Endometrium (tissue), 2 donors: ENCODE data around the gene RPL7A.
"Not testable (repeated sequence)": the region's sequence is repeated elsewhere in the genome, so short reads cannot be mapped to it uniquely, and the experiment has no call there.

Experiments used
- FAIRE-seq: peaks from 2 replicates; lab custom pipeline; 2012; peaks lifted over from hg19 to GRCh38; lab: Jason Lieb, UNC
- donor health status: control.
- donor health status: control.

Gene RPL7A

DNA sequence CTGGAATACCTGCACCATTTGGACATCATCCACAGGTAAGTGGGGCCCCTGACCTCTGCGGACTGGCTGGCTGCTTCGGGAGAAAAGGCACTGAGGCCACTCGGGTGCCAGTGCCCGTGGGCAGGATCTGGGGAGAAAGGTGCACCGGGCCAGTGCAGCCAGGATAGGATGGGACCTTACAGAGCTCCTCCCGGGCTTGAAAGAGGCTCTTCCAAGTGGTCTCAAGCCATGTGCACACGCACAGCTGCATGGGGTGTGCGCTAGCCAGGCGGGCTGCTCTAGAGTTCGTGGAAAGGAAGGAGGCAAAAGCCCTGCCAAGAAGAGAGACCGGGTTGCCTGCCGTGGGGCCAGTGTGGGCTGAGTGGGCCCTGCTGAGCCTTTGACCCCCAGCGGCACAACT is 41.5 kb downstream of the RPL7A start:
- no peak for FAIRE-seq

- FAIRE-seq, result no peak
These were observed 42.7 kb downstream of the RPL7A start for GRCh38 chr9:133390713-133391112.

- FAIRE-seq, result not testable (repeated sequence)
These were observed 43.4 kb downstream of the RPL7A start for GRCh38 chr9:133391449-133391848.

DNA sequence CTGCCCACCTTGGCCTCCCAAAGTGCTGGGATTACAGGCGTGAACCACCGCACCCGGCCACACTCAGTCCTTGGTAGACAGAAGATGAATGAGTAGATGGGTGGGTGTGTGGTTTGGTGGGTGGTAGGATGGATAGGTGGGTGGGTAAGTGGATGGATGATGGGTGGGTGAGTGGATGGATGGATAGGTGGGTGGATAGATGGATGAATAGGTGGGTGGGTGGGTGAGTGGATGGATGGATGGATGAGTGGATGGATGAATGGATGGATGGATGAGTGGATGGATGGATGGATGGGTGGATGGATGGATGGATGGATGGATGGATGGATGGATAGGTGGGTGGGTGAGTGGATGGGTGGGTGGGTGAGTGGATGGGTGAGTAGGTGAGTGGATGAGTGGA is 44.3 kb downstream of the RPL7A start:
- FAIRE-seq, result not testable (repeated sequence)

DNA sequence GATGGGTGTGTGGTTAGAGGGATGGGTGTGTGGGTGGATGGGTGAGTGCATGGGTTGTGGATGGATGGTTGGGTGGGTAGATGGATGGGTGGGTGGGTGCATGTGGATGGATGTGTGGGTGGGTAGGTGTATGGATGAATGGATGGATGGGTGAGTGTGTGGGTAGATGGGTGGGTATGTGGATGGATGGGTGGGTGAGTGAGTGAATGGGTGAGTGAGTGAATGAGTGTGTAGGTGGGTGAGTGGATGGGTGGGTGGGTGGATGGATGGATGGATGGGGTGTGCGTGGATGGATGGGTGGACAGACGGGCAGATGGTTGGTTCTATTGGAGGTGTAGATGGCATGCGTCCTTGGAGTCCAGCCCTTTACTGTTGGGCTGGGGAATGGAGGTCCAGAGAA is 45.4 kb downstream of the RPL7A start:
- no peak for FAIRE-seq

- no peak for FAIRE-seq
These were observed 46.8 kb downstream of the RPL7A start for GRCh38 chr9:133394687-133395271.

- FAIRE-seq, result no peak
These were observed 48.9 kb downstream of the RPL7A start for GRCh38 chr9:133396952-133397351.

DNA sequence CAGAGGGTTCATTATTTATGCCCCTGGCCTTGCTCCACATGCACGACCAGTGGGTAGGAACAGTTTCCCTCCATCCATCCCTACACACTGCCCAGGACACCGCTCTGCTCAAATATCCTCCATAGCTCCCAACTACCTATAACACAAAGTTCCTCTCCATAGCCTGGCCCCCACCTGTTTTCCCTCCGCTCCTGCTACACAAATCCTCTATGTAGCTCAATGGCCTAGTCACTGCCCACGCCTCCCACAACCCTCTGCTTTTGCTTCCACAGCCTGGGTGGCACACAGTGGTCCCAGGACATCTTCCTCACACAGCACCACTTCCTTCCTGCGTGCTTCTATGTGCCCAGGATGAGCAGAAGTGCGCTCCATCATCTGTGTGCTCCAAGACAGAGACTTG is 49.4 kb downstream of the RPL7A start:
- no peak for FAIRE-seq

DNA sequence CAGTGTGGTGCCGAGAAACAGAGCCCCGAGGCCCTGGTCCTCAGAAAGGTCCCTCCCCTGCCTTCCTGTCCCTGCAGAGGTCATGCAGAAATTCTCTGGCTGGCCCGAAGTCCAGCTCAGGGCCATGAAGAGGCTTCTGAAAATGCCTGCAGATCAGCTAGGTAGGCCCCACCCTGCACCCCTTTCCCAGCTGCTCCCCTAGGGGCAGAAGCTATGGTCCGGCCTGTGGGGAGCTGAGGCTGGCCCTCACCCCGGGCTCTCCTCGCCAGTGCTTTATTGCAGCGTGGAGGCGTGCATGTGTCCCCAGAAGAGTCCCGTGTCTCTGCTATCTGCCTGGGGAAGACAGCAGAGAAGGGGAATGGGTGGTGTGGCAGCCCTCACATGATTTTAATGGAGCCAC is 49.9 kb downstream of the RPL7A start:
- no peak for FAIRE-seq

DNA sequence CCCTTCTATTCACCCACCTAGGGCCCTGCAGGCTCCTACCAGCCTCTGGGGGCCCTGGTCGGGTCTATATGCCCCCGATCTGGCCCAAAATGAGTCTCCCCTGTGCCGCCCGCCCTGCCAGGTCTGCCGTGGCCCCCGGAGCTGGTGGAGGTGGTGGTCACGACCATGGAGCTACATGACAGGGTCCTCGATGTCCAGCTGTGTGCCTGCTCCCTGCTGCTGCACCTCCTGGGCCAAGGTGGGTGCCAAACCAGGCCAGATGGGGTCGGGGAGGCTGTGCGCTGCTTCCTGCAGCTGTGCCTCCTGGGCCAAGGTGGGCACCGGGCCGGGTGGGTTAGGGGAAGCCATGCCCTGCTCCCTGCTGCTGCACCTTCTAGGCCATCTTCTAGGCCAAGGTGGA is 52.3 kb downstream of the RPL7A start:
- no peak for FAIRE-seq
